ENCODE data around the gene PRSS23. TPM values are rescaled to one million over a fixed set of nuclear protein-coding genes. Genes with fewer than 3 reads are reported as not detected.

PRSS23 gene
- total RNA-seq, 1 experiment from 2014 or later = 9.8 TPM

DNA sequence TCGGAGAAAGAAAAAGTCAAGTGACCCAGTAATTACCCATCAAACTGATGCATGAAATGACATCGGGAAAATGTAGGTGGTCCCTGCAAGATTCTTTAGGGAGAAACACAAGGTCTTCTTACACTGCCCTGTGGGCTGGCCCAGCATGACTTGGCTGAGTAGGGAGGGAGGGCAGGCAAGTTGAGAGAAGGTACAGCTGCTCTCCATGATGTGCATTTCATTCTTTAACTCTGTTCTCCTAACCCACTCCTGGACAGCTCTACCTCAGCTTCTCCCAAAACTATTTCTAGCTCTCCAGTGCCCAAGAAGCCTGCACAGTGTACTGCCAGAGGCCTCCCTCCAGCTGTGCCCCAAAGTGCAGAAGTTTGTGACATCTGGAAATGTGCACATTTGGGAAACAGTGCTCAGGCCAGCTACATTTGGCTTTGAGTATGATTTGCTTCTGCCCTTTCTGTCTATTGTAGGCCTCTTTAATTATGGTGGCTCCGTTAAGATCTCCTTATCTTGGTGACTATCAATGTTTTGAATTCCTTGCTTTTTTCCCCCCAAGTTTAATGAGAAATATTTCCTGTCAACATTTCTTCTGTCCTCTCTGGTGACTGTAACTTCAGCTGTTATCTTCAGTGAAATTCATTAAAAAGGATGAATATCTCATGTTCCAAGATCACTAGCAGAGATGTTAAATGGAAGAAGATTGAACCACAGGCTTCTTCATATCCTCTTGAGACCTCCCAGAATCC is 26.7 kb upstream of the PRSS23 start:
- Mint-ChIP-seq H3K27me3 (ENCODE audit: insufficient read depth, unreplicated experiment) (no peaks in the 10 kb centered on the region), H3K9me3 (ENCODE audit: unreplicated experiment) (no peaks in the 10 kb centered on the region), H3K36me3 (ENCODE audit: insufficient read depth, unreplicated experiment) (no peaks in the 10 kb centered on the region), H3K27ac (ENCODE audit: low read depth, unreplicated experiment) (no peak overlapping the region), H3K4me1 (ENCODE audit: insufficient read depth, unreplicated experiment) (no peaks in the 10 kb centered on the region), H3K4me3 (ENCODE audit: unreplicated experiment) (no peak overlapping the region)
- TF ChIP-seq, protein P1, sequence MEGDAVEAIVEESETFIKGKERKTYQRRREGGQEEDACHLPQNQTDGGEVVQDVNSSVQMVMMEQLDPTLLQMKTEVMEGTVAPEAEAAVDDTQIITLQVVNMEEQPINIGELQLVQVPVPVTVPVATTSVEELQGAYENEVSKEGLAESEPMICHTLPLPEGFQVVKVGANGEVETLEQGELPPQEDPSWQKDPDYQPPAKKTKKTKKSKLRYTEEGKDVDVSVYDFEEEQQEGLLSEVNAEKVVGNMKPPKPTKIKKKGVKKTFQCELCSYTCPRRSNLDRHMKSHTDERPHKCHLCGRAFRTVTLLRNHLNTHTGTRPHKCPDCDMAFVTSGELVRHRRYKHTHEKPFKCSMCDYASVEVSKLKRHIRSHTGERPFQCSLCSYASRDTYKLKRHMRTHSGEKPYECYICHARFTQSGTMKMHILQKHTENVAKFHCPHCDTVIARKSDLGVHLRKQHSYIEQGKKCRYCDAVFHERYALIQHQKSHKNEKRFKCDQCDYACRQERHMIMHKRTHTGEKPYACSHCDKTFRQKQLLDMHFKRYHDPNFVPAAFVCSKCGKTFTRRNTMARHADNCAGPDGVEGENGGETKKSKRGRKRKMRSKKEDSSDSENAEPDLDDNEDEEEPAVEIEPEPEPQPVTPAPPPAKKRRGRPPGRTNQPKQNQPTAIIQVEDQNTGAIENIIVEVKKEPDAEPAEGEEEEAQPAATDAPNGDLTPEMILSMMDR (IDR thresholded peaks at IDR 0.05; ENCODE audit: unreplicated experiment) = no peak
- ChIA-PET CTCF (interaction anchor here (0.7 to 1.2 kb wide), 2 partner anchors 24 to 25 kb away, joined by 3 read pairs; no protein-coding TSS in a partner anchor), POLR2A (no interaction called here)
- no TSS peak for BruUV-seq (replicated peaks)
- no peak for DNase-seq (ENCODE audit: unreplicated experiment)
- intact Hi-C loops (cut with micrococcal nuclease) = no loop called here

DNA sequence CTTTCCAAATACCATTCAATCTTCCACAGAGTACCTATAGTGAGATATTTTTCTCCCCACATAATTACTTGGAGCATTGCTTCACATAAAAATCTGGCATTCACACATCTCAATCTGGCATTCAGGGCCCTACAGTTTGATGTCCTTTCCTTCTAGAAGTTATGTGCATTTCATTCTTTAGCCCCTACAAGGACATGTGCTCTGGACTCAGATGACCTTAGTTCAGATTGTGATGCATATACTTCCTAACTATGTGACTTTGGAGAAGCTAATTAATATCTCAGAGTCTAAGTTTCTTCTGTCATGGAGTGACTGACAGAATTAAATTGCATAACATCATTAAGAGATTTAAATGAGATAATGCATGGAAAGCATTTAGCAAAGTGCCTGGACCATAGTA is 25.9 kb upstream of the PRSS23 start:
- no peak overlapping the region for H3K4me3 Mint-ChIP-seq (ENCODE audit: unreplicated experiment)
- no peaks in the 10 kb centered on the region for H3K9me3 Mint-ChIP-seq (ENCODE audit: unreplicated experiment)
- H3K36me3 Mint-ChIP-seq (ENCODE audit: insufficient read depth, unreplicated experiment) = no peaks in the 10 kb centered on the region
- H3K27ac Mint-ChIP-seq (ENCODE audit: low read depth, unreplicated experiment) = no peak overlapping the region
- CTCF ChIA-PET = interaction anchor here (1.2 kb wide), 1 partner anchor 23 kb away, joined by 3 read pairs; no protein-coding TSS in a partner anchor
- DNase-seq (ENCODE audit: unreplicated experiment) = no peak
- TF ChIP-seq, protein P1 (IDR thresholded peaks at IDR 0.05; ENCODE audit: unreplicated experiment) = no peak
- no TSS peak for BruUV-seq (replicated peaks)
- intact Hi-C loops (cut with micrococcal nuclease) = no loop called here
- POLR2A ChIA-PET = no interaction called here
- H3K27me3 Mint-ChIP-seq (ENCODE audit: insufficient read depth, unreplicated experiment) = no peaks in the 10 kb centered on the region
- no peaks in the 10 kb centered on the region for H3K4me1 Mint-ChIP-seq (ENCODE audit: insufficient read depth, unreplicated experiment)

DNA sequence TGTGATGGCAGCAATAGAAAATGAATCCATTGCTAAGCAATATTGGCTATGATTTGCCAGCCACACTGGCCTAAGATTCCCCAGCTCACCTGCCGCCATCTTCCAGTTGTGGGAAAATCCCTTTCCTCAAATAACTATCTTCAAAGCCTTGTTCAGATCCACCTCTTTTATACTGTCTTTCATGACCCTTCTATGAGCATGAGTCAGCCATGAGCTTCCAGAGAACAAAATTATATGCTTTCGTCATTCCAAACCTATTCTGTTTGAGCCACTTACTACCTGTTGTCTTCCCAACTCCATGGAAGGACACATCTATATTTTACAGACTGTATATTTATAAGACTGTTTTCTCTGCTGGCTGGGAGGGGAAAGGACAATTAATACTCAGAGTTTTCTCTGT is 25.0 kb upstream of the PRSS23 start:
- H3K4me1 Mint-ChIP-seq (ENCODE audit: insufficient read depth, unreplicated experiment) = no peaks in the 10 kb centered on the region
- no TSS peak for BruUV-seq (replicated peaks)
- H3K36me3 Mint-ChIP-seq (ENCODE audit: insufficient read depth, unreplicated experiment) = no peaks in the 10 kb centered on the region
- ChIA-PET POLR2A (no interaction called here), CTCF (no interaction called here)
- TF ChIP-seq, protein P1 (IDR thresholded peaks at IDR 0.05; ENCODE audit: unreplicated experiment) = no peak
- intact Hi-C loops (cut with micrococcal nuclease) = no loop called here
- no peak overlapping the region for H3K27ac Mint-ChIP-seq (ENCODE audit: low read depth, unreplicated experiment)
- DNase-seq (ENCODE audit: unreplicated experiment) = no peak
- no peaks in the 10 kb centered on the region for H3K27me3 Mint-ChIP-seq (ENCODE audit: insufficient read depth, unreplicated experiment)
- no peaks in the 10 kb centered on the region for H3K9me3 Mint-ChIP-seq (ENCODE audit: unreplicated experiment)
- no peak overlapping the region for H3K4me3 Mint-ChIP-seq (ENCODE audit: unreplicated experiment)

DNA sequence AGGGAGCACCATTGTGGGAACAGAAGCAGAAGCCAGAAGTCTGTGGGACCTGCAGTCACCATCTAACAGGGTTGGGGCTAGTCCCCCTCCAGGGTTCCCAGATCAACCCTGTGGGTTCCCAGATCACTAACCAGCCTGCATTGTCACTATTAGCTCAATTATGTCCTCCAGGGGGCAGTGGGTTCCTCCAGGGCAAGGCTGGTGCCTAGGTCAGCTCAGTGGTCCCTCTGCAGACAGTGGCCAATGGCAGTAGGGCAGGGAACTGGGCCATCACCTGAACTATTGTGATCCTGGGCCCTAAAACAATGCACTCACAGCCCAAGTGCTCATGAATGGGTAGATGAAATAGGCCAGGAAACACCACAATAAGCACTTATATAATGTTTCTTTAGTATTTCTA is 18.8 kb upstream of the PRSS23 start:
- no peak overlapping the region for H3K27ac Mint-ChIP-seq (ENCODE audit: low read depth, unreplicated experiment)
- H3K4me1 Mint-ChIP-seq (ENCODE audit: insufficient read depth, unreplicated experiment) = peaks cover 17% of the 10 kb centered on the region
- no peak overlapping the region for H3K4me3 Mint-ChIP-seq (ENCODE audit: unreplicated experiment)
- no peaks in the 10 kb centered on the region for H3K9me3 Mint-ChIP-seq (ENCODE audit: unreplicated experiment)
- ChIA-PET POLR2A (no interaction called here), CTCF (interaction anchor here (0.6 to 0.7 kb wide), 2 partner anchors 19 to 73 kb away, joined by 3 read pairs; no protein-coding TSS in a partner anchor)
- H3K36me3 Mint-ChIP-seq (ENCODE audit: insufficient read depth, unreplicated experiment) = no peaks in the 10 kb centered on the region
- intact Hi-C loops (cut with micrococcal nuclease) = no loop called here
- BruUV-seq (replicated peaks) = no TSS peak
- no peaks in the 10 kb centered on the region for H3K27me3 Mint-ChIP-seq (ENCODE audit: insufficient read depth, unreplicated experiment)
- no peak for DNase-seq (ENCODE audit: unreplicated experiment)
- TF ChIP-seq, protein P1 (IDR thresholded peaks at IDR 0.05; ENCODE audit: unreplicated experiment) = no peak

All from MCF 10A (cell line).